Testis (tissue), 2 donors: ENCODE data around the gene THAP3.

Experiments
- POLR2A ChIP-seq: fragments of 450-650 bp; IDR thresholded peaks from one replicate; pipeline ENCODE4 v1.6.1; 2017; ENCODE audit warnings: antibody characterized with exemption, mild to moderate bottlenecking, moderate library complexity
- TF ChIP-seq, protein P1 (sequence below), 3 experiments: fragments of 450-650 bp in 2 of 3; fragments of 200-600 bp in 1 of 3; sonication (generic) in 1 of 3; IDR thresholded peaks; one replicate each; pipeline ENCODE4 v1.5.1; 2016 to 2019; ENCODE audit warnings: antibody characterized with exemption in 3 of 3, mild to moderate bottlenecking in 2 of 3, moderate library complexity in 1 of 3

DNA sequence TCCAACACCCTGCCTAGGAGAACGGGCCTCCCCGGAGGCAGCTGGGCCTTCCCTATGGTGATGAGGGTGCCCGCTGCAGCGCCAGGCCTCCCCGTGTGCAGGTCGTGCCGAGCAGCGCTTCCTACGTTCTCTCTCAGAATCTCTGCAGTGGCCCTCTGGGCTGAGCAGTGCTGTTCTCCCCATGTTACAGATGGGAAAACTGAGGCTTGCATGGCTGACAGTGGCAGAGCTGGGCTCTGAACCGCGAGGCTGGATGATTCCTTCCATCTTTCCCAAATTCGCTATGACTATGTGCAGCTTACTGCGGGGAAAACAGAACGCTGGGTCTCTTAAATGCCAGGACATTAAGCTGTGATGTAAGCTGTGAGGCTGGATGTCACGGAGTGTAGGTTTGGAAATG lies 30.9 kb upstream of the THAP3 start:
- TF ChIP-seq POLR2A: no peak
- TF ChIP-seq, protein P1, sequence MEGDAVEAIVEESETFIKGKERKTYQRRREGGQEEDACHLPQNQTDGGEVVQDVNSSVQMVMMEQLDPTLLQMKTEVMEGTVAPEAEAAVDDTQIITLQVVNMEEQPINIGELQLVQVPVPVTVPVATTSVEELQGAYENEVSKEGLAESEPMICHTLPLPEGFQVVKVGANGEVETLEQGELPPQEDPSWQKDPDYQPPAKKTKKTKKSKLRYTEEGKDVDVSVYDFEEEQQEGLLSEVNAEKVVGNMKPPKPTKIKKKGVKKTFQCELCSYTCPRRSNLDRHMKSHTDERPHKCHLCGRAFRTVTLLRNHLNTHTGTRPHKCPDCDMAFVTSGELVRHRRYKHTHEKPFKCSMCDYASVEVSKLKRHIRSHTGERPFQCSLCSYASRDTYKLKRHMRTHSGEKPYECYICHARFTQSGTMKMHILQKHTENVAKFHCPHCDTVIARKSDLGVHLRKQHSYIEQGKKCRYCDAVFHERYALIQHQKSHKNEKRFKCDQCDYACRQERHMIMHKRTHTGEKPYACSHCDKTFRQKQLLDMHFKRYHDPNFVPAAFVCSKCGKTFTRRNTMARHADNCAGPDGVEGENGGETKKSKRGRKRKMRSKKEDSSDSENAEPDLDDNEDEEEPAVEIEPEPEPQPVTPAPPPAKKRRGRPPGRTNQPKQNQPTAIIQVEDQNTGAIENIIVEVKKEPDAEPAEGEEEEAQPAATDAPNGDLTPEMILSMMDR (IDR thresholded peaks at IDR 0.05): no peak
